IMR-90 (cell line): ENCODE results near the gene CTTN. TPM values are rescaled to one million over a fixed set of nuclear protein-coding genes. Genes with fewer than 3 reads are reported as not detected.

Experiments used
- ATAC-seq: fragments of 200-7000 bp; cut with Tn5 transposase; 2 replicates; pipeline ENCODE4 v1.9.1; 2020; ENCODE audit warnings: low read depth, mild to moderate bottlenecking, moderate library complexity
- BruUV-seq: library from RNA; stranded (reverse); fragments of 400-500 nt; replicated peaks from 2 replicates; lab custom pipeline; 2021; lab: Mats Ljungman, UMichigan
- CTCF ChIA-PET: fragments of 300-600 bp; formaldehyde crosslinking; extraction: SDS; loops from one replicate; lab custom pipeline; 2021; ENCODE audit warnings: antibody characterized with exemption; lab: Yijun Ruan, JAX
- POLR2A ChIA-PET: fragments of 300-600 bp; sonication (Branson Sonifier 250); formaldehyde crosslinking; loops from one replicate; lab custom pipeline; 2022; ENCODE audit warnings: antibody characterized with exemption; ENCODE audit not compliant: unreplicated experiment; lab: Charles Lee
- DNase-seq: peaks from one replicate; pipeline ENCODE4 v3.0.0; 2013
- H2AFZ ChIP-seq: replicated peaks from 2 replicates; pipeline ENCODE3; 2013; ENCODE audit warnings: low read length, mild to moderate bottlenecking; ENCODE audit not compliant: poor library complexity
- H2AK5ac ChIP-seq: 2 replicates; pipeline ENCODE4 v1.6.1; 2013; ENCODE audit warnings: low read depth, low read length, inconsistent platforms
- H2AK9ac ChIP-seq: replicated peaks from 2 replicates; pipeline ENCODE3; 2013; ENCODE audit warnings: mild to moderate bottlenecking, low read depth, low read length, moderate library complexity; ENCODE audit not compliant: poor library complexity
- H2BK120ac ChIP-seq: 2 replicates; pipeline ENCODE4 v1.6.1; 2013; ENCODE audit warnings: low read depth, low read length, inconsistent platforms
- H2BK15ac ChIP-seq: 3 replicates; pipeline ENCODE4 v1.6.1; 2013; ENCODE audit warnings: low read depth, low read length, inconsistent platforms
- H2BK20ac ChIP-seq: 2 replicates; pipeline ENCODE4 v1.6.1; 2013; ENCODE audit warnings: low read depth, mild to moderate bottlenecking, inconsistent platforms, low read length, moderate library complexity
- H2BK5ac ChIP-seq: 2 replicates; pipeline ENCODE4 v1.6.1; 2013; ENCODE audit warnings: mild to moderate bottlenecking, low read depth, low read length, inconsistent platforms; ENCODE audit not compliant: poor library complexity, severe bottlenecking
- H3K14ac ChIP-seq: replicated peaks from 2 replicates; pipeline ENCODE4 v1.6.1; 2013; ENCODE audit warnings: low read depth, low read length, inconsistent platforms
- H3K18ac ChIP-seq: 2 replicates; pipeline ENCODE4 v1.6.1; 2013; ENCODE audit warnings: low read depth, low read length, control low read depth
- H3K23ac ChIP-seq: 2 replicates; pipeline ENCODE4 v1.6.1; 2013; ENCODE audit warnings: low read depth, low read length, inconsistent platforms
- H3K27ac ChIP-seq: 2 replicates; pipeline ENCODE4 v1.5.1; 2013; ENCODE audit warnings: mild to moderate bottlenecking, control low read depth, low read length; ENCODE audit not compliant: insufficient read depth
- H3K27me3 ChIP-seq: 2 replicates; pipeline ENCODE4 v1.6.1; 2013; ENCODE audit warnings: low read length; ENCODE audit not compliant: control insufficient read depth, insufficient read depth
- H3K36me3 ChIP-seq: 2 replicates; pipeline ENCODE4 v1.6.1; 2013; ENCODE audit warnings: low read length, mixed read lengths; ENCODE audit not compliant: control insufficient read depth, insufficient read depth
- H3K4ac ChIP-seq: 2 replicates; pipeline ENCODE4 v1.6.1; 2013; ENCODE audit warnings: low read depth, low read length, inconsistent platforms
- H3K4me1 ChIP-seq: 2 replicates; pipeline ENCODE4 v1.6.1; 2013; ENCODE audit warnings: low read length, mixed read lengths; ENCODE audit not compliant: control insufficient read depth, insufficient read depth
- H3K4me2 ChIP-seq: 2 replicates; pipeline ENCODE4 v1.6.1; 2013; ENCODE audit warnings: low read depth, mild to moderate bottlenecking, control low read depth, low read length, moderate library complexity
- H3K4me3 ChIP-seq: 2 replicates; pipeline ENCODE4 v1.5.1; 2013; ENCODE audit warnings: low read depth, mild to moderate bottlenecking, control low read depth, low read length, moderate library complexity; ENCODE audit not compliant: insufficient read depth
- H3K56ac ChIP-seq: 2 replicates; pipeline ENCODE4 v1.6.1; 2013; ENCODE audit warnings: low read length, inconsistent platforms; ENCODE audit not compliant: insufficient read depth; ENCODE audit errors: extremely low read depth
- H3K79me1 ChIP-seq, 2 experiments: 2 replicates each; pipeline ENCODE4 v1.6.1; 2013; ENCODE audit warnings: low read length in 2 of 2, inconsistent platforms in 1 of 2, low read depth in 1 of 2
- H3K9ac ChIP-seq: 2 replicates; pipeline ENCODE4 v1.6.1; 2013; ENCODE audit warnings: low read depth, low read length, control low read depth
- H3K9me1 ChIP-seq: 2 replicates; pipeline ENCODE4 v1.6.1; 2013; ENCODE audit warnings: low read length, inconsistent platforms; ENCODE audit not compliant: insufficient read depth
- H3K9me3 ChIP-seq: 2 replicates; pipeline ENCODE4 v1.6.1; 2013; ENCODE audit warnings: low read length; ENCODE audit not compliant: control insufficient read depth, insufficient read depth
- H4K20me1 ChIP-seq: 2 replicates; pipeline ENCODE4 v1.6.1; 2013; ENCODE audit warnings: low read length, inconsistent platforms; ENCODE audit not compliant: insufficient read depth
- H4K5ac ChIP-seq: 2 replicates; pipeline ENCODE4 v1.6.1; 2013; ENCODE audit warnings: mild to moderate bottlenecking, low read depth, low read length, control low read depth
- H4K8ac ChIP-seq, 2 experiments: 2 replicates each; pipeline ENCODE4 v1.6.1; 2013; ENCODE audit warnings: low read depth in 2 of 2, low read length in 2 of 2, control low read depth in 1 of 2, inconsistent platforms in 1 of 2
- H4K91ac ChIP-seq: 2 replicates; pipeline ENCODE4 v1.6.1; 2013; ENCODE audit warnings: low read depth, low read length, inconsistent platforms; ENCODE audit not compliant: insufficient read depth
- CTCF ChIP-seq: conservative IDR thresholded peaks from 2 replicates; pipeline ENCODE4 v1.5.1; 2012; ENCODE audit warnings: mild to moderate bottlenecking, low read depth, low read length, improper control_type of control experiment
- ELK1 ChIP-seq: fragments of 150-350 bp; IDR thresholded peaks from 2 replicates; pipeline ENCODE4 v1.6.1; 2016; ENCODE audit warnings: low read depth, mild to moderate bottlenecking, low read length, moderate library complexity, borderline replicate concordance
- MAFK ChIP-seq: IDR thresholded peaks from 2 replicates; pipeline ENCODE4 v1.6.1; 2012; ENCODE audit warnings: low read depth, low read length, improper control_type of control experiment
- MAZ ChIP-seq: IDR thresholded peaks from 2 replicates; pipeline ENCODE4 v1.6.1; 2012; ENCODE audit warnings: low read depth, mild to moderate bottlenecking, low read length, improper control_type of control experiment, moderate library complexity, borderline replicate concordance
- NFE2L2 ChIP-seq: fragments of 150-350 bp; IDR thresholded peaks from 2 replicates; pipeline ENCODE4 v1.6.1; 2016; ENCODE audit warnings: low read depth, mild to moderate bottlenecking, low read length
- POLR2A ChIP-seq: IDR thresholded peaks from 2 replicates; pipeline ENCODE4 v1.6.1; 2012; ENCODE audit warnings: mild to moderate bottlenecking, low read depth, low read length
- RAD21 ChIP-seq: IDR thresholded peaks from 2 replicates; pipeline ENCODE4 v1.6.1; 2012; ENCODE audit warnings: low read length, improper control_type of control experiment
- RCOR1 ChIP-seq: IDR thresholded peaks from 2 replicates; pipeline ENCODE4 v1.6.1; 2012; ENCODE audit warnings: mild to moderate bottlenecking, low read length, improper control_type of control experiment; ENCODE audit not compliant: insufficient replicate concordance
- SMC3 ChIP-seq: fragments of 150-350 bp; IDR thresholded peaks from 2 replicates; pipeline ENCODE4 v1.6.1; 2016; ENCODE audit warnings: low read depth, mild to moderate bottlenecking, antibody characterized with exemption, low read length, moderate library complexity
- USF2 ChIP-seq: fragments of 150-350 bp; IDR thresholded peaks from 2 replicates; pipeline ENCODE4 v1.6.1; 2017; ENCODE audit warnings: mild to moderate bottlenecking, antibody characterized with exemption, low read length, low read depth
- WGBS, 2 experiments: methylation state at CpG; one replicate each; pipeline versions ENCODE4 v1.1.5 to v1.1.7; 2013; ENCODE audit warnings: missing lambda C conversion rate in 2 of 2; ENCODE audit not compliant: insufficient read length in 1 of 2; ENCODE audit errors: extremely low coverage in 2 of 2; 5-methylcytosine and 5-hydroxymethylcytosine counted together
- dilution Hi-C: fragments of 300-500 bp; cut with HindIII; formaldehyde crosslinking; loops from one replicate; pipeline ENCODE4 v1.14.3; 2018; ENCODE audit warnings: low sequenced_read_pairs; ENCODE audit not compliant: unreplicated experiment
- in situ Hi-C: fragments of 300-500 bp; cut with MboI; formaldehyde crosslinking; loops from 3 replicates; pipeline ENCODE4 v1.14.3; 2019; ENCODE audit warnings: low sequenced_read_pairs, inconsistent platforms, mixed read lengths
- intact Hi-C: fragments of 100-400 bp; cut with micrococcal nuclease; formaldehyde crosslinking; loops from 2 replicates; pipeline ENCODE4 v1.10.0; 2022
- polyA plus RNA-seq, 3 experiments: library from polyadenylated mRNA; depleted of rRNA; stranded (reverse); fragments of >200 nt; gene quantifications; 2 replicates each; pipeline ENCODE4 v1.2.3, GENCODE V29; 2012; ENCODE audit warnings: low replicate concordance in 1 of 3
- total RNA-seq: library from RNA; depleted of rRNA; stranded (reverse); fragments of >200 nt; gene quantifications from 2 replicates; pipeline ENCODE4 v1.2.3, GENCODE V29; 2012

CTTN gene
- total and polyA plus RNA-seq, 2 of the 4 experiments (the other 2 are of a cell fraction) = 287 to 296 TPM

- Histone ChIP-seq H2AK5ac (no peak overlapping the region), H3K4me3 (no peak overlapping the region), H2BK20ac (no peak overlapping the region), H2BK5ac (no peak overlapping the region), H3K56ac (no peak overlapping the region), H3K79me1 (peaks cover 23 to 63% of the 10 kb centered on the region in 2 experiments), H2BK120ac (no peak overlapping the region), H3K9me1 (peaks cover 21% of the 10 kb centered on the region), H4K5ac (no peak overlapping the region), H3K9ac (no peak overlapping the region), H3K23ac (no peak overlapping the region), H3K4me1 (peaks cover 15% of the 10 kb centered on the region), H2AK9ac (no peak overlapping the region), H3K14ac (no peak overlapping the region), H2AFZ (no peak overlapping the region), H3K27me3 (no peaks in the 10 kb centered on the region), H3K4me2 (no peak overlapping the region), H3K4ac (no peak overlapping the region), H3K9me3 (no peaks in the 10 kb centered on the region), H4K91ac (no peak overlapping the region), H2BK15ac (no peak overlapping the region), H3K36me3 (peaks cover 47% of the 10 kb centered on the region), H3K18ac (no peak overlapping the region), H3K27ac (no peak overlapping the region), H4K20me1 (peaks cover 98% of the 10 kb centered on the region), H4K8ac (no peak overlapping the region)
- ATAC-seq (no peak), DNase-seq (no peak)
- intact Hi-C loops = no loop called here
- POLR2A ChIA-PET = no interaction called here
- in situ Hi-C loops = no loop called here
- WGBS, 2 experiments = no CpG with 5 or more reads among the region's 11 CpGs
- BruUV-seq = no TSS peak
- dilution Hi-C loops = no loop called here
- CTCF ChIA-PET = interaction anchor here (1.7 kb wide), 1 partner anchor 11 kb away, joined by 8 read pairs; no protein-coding TSS in a partner anchor
- TF ChIP-seq RAD21 = no peak
- no peak for TF ChIP-seq ELK1
- no peak for TF ChIP-seq SMC3
- TF ChIP-seq USF2 = no peak
- TF ChIP-seq CTCF = no peak
- no peak for TF ChIP-seq MAZ
- TF ChIP-seq POLR2A = no peak
- TF ChIP-seq RCOR1 = no peak
- no peak for TF ChIP-seq MAFK
- TF ChIP-seq NFE2L2 = no peak
Observed at GRCh38 chr11:70404244-70404643, 5.9 kb downstream of the CTTN start.
